Prostate gland (tissue), 2 donors: ENCODE results near the gene PTPRJ.

Experiments used
- CTCF ChIP-seq, 4 experiments: fragments of 200-600 bp in 2 of 4; fragments of 450-650 bp in 2 of 4; sonication (generic) in 2 of 4; IDR thresholded peaks; 1 replicate in 3 of 4; 2 replicates in 1 of 4; pipeline ENCODE4 v1.5.1; 2016 to 2019; ENCODE audit warnings: antibody characterized with exemption in 4 of 4, mild to moderate bottlenecking in 2 of 4, moderate library complexity in 2 of 4
- POLR2A ChIP-seq: fragments of 450-650 bp; IDR thresholded peaks from one replicate; pipeline ENCODE4 v1.6.1; 2016; ENCODE audit warnings: antibody characterized with exemption, mild to moderate bottlenecking
- POLR2AphosphoS5 ChIP-seq: sonication (generic); formaldehyde crosslinking; IDR thresholded peaks from one replicate; pipeline ENCODE4 v1.6.1; 2017; ENCODE audit warnings: antibody characterized with exemption

- no peak for TF ChIP-seq CTCF (IDR thresholded peaks at IDR 0.05)
- TF ChIP-seq POLR2A: no peak
- no peak for TF ChIP-seq POLR2AphosphoS5
Observed at GRCh38 chr11:48050304-48050703, 69.9 kb downstream of the PTPRJ start.
